ENCODE measurements around the gene NFIC.
A peak's percentile ranks its signal among the peaks of the same experiment; 100 is the strongest.

Gene NFIC

DNA sequence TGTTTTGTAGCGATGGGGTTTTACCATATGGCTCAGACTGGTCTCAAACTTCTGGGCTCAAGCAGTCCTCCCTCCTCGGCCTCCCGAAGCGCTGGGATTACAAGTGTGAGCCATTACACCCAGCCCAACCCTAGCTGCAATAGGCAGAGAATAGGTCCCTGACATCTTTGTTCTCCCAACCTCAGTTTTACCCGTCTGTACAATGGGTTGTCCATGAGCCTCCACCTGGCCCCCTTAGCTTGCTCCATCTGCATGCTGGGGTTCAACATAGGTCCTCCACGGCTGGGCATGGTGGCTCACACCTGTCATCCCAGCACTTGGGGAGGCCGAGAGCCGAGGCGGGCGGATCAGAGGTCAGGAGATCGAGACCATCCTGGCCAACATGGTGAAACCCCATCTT is 14.4 kb downstream of the NFIC start:
- H3K9ac ChIP-seq (ENCODE audit: insufficient read length): no peak overlapping the region
- H3K36me3 ChIP-seq (ENCODE audit: insufficient read depth, low read length): peaks cover 16% of the 10 kb centered on the region; the same call in 1 of the 2 replicates
- no peak for DNase-seq (ENCODE audit: low read depth, low spot score)
- TF ChIP-seq FOXP2 (optimal IDR thresholded peaks at IDR 0.05; ENCODE audit: control extremely low read depth, extremely low read length, insufficient read depth) (no peak), POLR2AphosphoS5 (IDR thresholded peaks at IDR 0.05; ENCODE audit: borderline replicate concordance, low read depth, low read length) (no peak), EZH2 (IDR thresholded peaks at IDR 0.05) (no peak)
- no peak overlapping the region for H3K4me3 ChIP-seq
- H3K9me3 ChIP-seq (ENCODE audit: low read depth, low read length): no peaks in the 10 kb centered on the region
- no peak overlapping the region for H3K27ac ChIP-seq

DNA sequence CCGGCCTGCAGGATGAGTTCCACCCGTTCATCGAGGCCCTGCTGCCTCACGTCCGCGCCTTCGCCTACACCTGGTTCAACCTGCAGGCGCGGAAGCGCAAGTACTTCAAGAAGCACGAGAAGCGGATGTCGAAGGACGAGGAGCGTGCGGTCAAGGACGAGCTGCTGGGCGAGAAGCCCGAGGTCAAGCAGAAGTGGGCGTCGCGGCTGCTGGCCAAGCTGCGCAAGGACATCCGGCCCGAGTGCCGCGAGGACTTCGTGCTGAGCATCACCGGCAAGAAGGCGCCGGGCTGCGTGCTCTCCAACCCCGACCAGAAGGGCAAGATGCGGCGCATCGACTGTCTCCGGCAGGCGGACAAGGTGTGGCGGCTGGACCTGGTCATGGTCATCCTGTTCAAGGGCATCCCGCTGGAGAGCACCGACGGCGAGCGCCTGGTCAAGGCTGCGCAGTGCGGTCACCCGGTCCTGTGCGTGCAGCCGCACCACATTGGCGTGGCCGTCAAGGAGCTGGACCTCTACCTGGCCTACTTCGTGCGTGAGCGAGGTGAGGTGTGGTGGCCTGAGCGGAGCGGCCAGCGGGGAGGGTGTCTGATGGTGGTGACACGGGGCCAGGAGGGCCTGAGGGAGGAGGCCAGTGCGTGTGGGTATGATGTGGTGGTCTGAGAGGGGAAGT is 15.5 kb downstream of the NFIC start:
- no peak overlapping the region for H3K9ac ChIP-seq (ENCODE audit: insufficient read length)
- peaks cover 20% of the 10 kb centered on the region; the same call in 1 of the 2 replicates for H3K36me3 ChIP-seq (ENCODE audit: insufficient read depth, low read length)
- no peaks in the 10 kb centered on the region for H3K9me3 ChIP-seq (ENCODE audit: low read depth, low read length)
- H3K4me3 ChIP-seq: no peak overlapping the region
- DNase-seq (ENCODE audit: low read depth, low spot score): no peak
- no peak overlapping the region for H3K27ac ChIP-seq
- no peak for TF ChIP-seq FOXP2 (optimal IDR thresholded peaks at IDR 0.05; ENCODE audit: control extremely low read depth, extremely low read length, insufficient read depth)

DNA sequence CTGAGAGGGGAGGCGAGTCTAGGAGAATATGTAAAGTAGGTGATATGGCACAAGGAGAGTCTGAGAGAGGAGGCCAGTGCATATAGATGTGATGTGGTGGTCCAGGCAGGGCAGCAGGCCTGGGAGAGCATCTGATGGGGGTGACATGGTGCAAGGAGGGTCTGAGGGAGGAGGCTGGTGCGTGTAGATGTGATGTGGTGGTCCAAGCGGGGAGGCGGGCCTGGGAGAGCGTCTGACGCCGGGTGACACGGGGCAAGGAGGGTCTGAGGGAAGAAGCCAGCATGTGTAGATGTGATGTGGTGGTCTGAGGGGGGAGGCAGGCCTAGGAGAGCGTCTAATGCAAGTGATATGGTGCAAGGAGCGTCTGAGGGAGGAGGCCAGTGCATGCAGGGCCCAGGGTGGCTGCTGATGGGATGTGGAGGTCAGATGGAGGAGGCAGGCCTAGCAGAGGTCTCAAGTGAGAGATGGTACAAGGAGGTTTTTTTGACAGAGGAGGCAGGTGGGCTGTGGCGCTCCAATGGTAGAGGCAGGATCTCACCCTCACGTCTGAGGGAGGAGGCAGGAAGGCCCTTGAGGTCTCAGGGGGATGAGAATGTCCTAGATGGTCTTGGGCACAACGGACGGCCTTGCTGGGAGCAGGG is 16.2 kb downstream of the NFIC start:
- peaks cover 21% of the 10 kb centered on the region; the same call in 1 of the 2 replicates for H3K36me3 ChIP-seq (ENCODE audit: insufficient read depth, low read length)
- no peaks in the 10 kb centered on the region for H3K9me3 ChIP-seq (ENCODE audit: low read depth, low read length)
- no peak overlapping the region for H3K9ac ChIP-seq (ENCODE audit: insufficient read length)
- DNase-seq (ENCODE audit: low read depth, low spot score): no peak
- TF ChIP-seq FOXP2 (optimal IDR thresholded peaks at IDR 0.05; ENCODE audit: control extremely low read depth, extremely low read length, insufficient read depth): no peak
- TF ChIP-seq POLR2AphosphoS5 (IDR thresholded peaks at IDR 0.05; ENCODE audit: borderline replicate concordance, low read depth, low read length): no peak
- TF ChIP-seq EZH2 (IDR thresholded peaks at IDR 0.05): no peak
- H3K4me3 ChIP-seq: no peak overlapping the region
- no peak overlapping the region for H3K27ac ChIP-seq

DNA sequence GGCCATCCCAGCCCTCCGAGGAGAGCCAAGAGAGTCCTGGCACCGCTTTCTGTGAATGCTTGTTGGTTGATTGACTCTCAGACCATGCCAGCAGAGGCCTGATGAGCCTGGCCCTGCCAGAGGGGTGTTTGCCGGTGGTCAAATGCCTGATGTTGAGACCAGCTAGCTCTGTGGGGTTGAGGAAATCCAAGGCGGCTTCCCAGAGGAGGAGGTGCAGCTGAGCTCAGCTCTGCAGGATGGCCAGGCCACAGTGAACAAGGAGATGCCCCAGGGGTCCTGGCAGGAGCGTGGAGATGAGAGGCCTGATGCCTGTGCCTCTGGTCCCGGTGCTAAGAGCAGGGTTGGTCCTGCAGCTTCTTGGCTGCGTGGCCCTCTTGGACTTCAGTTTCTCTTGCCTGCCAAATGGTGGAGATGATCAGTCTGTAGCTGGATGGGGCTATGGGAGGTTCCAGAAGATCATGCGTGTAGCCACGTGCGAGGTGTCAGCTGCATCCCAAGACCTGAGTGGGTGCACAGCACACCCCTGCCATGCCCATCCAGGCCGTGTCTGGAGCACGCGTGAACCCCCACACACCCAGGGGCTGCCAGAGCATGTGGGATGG is 16.8 kb downstream of the NFIC start:
- Histone ChIP-seq H3K9ac (ENCODE audit: insufficient read length) (no peak overlapping the region), H3K27ac (0 out of 2 replicates have a peak overlapping the region, but pooled peaks have one; percentile 25), H3K4me3 (no peak overlapping the region), H3K36me3 (ENCODE audit: insufficient read depth, low read length) (peaks cover 21% of the 10 kb centered on the region; the same call in 1 of the 2 replicates), H3K9me3 (ENCODE audit: low read depth, low read length) (no peaks in the 10 kb centered on the region)
- TF ChIP-seq FOXP2 (optimal IDR thresholded peaks at IDR 0.05; ENCODE audit: control extremely low read depth, extremely low read length, insufficient read depth) (no peak), EZH2 (IDR thresholded peaks at IDR 0.05) (no peak), POLR2AphosphoS5 (IDR thresholded peaks at IDR 0.05; ENCODE audit: borderline replicate concordance, low read depth, low read length) (no peak)
- DNase-seq (ENCODE audit: low read depth, low spot score): no peak

DNA sequence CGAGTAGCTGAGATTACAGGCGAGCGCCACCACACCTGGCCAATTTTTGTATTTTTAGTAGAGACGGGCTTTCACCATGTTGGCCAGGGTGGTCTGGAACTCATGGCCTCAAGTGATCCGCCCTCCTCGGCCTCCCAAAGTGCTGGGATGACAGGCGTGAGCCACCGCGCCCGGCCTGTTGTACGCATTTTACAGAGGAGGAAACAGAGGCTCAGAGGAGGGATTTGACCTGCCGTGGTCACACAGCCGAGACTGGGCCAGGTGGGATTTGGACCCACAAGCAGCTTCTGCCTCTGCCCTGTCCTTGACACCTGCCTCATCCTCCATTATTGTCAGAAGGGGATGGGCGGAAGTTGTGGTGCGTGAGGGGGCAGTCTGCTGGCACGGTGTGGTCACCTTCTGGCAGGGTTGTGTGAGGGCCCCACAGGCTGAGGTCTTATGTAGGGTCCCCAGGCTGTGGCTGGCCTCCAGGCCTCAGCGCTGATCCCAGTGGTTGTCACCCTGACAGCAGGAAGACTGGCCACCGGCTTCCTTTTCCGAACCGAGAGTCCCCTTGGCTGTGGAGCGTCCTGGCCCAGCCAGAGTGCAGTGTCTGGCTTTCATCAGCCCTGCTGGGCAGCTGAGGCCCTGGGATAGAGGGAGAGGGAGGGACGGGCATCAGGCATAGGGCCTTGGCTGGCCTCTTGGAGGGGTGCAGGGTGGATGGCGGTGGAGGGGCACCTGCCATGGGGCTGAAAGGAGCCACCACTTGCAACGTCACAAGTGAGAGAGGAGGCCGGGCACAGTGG is 20.3 kb downstream of the NFIC start:
- H3K9me3 ChIP-seq (ENCODE audit: low read depth, low read length): no peaks in the 10 kb centered on the region
- no peak for DNase-seq (ENCODE audit: low read depth, low spot score)
- H3K27ac ChIP-seq: no peak overlapping the region
- no peak for TF ChIP-seq POLR2AphosphoS5 (IDR thresholded peaks at IDR 0.05; ENCODE audit: borderline replicate concordance, low read depth, low read length)
- no peak for TF ChIP-seq FOXP2 (optimal IDR thresholded peaks at IDR 0.05; ENCODE audit: control extremely low read depth, extremely low read length, insufficient read depth)
- no peak for TF ChIP-seq EZH2 (IDR thresholded peaks at IDR 0.05)
- H3K4me3 ChIP-seq: no peak overlapping the region
- H3K9ac ChIP-seq (ENCODE audit: insufficient read length): no peak overlapping the region
- H3K36me3 ChIP-seq (ENCODE audit: insufficient read depth, low read length): peaks cover 38% of the 10 kb centered on the region; the same call in 1 of the 2 replicates

DNA sequence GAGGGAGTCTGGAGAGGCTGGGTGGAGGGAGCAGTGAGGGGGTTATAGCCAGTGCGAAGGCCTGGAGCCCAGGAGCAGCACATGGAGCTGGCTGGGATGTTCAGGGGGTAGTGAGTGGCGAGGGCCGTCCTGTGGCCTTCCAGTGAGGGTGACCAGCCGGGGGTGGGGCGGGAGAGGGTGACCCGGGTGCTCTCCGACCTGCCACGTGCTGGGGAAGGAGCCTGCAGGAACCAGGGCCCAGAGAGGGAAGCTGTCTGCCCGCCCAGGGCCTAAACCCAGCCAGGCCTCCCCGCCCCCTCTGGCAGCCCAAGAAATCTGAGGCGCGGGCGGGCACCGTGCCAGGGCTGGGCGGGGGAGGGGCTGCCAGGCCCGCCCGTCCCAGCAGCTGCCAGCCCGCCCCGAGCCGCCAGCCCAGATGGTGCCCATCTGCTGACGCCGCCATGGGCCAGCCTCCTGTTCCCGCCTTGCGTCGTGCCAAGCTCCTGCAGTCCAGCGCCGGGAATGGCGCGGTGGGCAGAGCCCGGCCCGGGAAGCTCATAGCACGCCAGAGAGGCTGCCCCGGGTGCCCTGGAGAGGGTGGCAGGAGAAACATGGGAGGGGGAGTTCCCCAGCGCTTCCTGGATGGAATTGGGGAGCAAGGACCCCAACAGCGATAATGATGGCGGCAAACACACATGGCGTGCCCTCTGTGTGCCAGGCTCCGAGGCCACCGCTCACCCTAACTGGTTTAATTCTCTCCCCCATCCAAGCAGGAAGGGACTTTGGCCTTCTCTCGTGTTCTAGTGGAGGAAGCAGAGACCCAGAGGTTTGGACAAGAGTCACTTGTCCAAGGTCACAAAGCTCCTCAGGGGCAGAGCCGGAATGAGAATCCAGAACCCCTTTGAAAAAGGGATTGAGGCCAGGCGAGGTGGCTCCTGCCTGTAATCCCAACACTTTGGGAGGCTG is 21.5 kb downstream of the NFIC start:
- H3K9ac ChIP-seq (ENCODE audit: insufficient read length): no peak overlapping the region
- no peak for DNase-seq (ENCODE audit: low read depth, low spot score)
- H3K4me3 ChIP-seq: no peak overlapping the region
- no peak overlapping the region; the same call in 1 of the 2 replicates for H3K27ac ChIP-seq
- H3K36me3 ChIP-seq (ENCODE audit: insufficient read depth, low read length): peaks cover 27% of the 10 kb centered on the region; the same call in 1 of the 2 replicates
- no peaks in the 10 kb centered on the region for H3K9me3 ChIP-seq (ENCODE audit: low read depth, low read length)
- TF ChIP-seq FOXP2 (optimal IDR thresholded peaks at IDR 0.05; ENCODE audit: control extremely low read depth, extremely low read length, insufficient read depth) (no peak), POLR2AphosphoS5 (IDR thresholded peaks at IDR 0.05; ENCODE audit: borderline replicate concordance, low read depth, low read length) (no peak), EZH2 (IDR thresholded peaks at IDR 0.05) (no peak)

DNA sequence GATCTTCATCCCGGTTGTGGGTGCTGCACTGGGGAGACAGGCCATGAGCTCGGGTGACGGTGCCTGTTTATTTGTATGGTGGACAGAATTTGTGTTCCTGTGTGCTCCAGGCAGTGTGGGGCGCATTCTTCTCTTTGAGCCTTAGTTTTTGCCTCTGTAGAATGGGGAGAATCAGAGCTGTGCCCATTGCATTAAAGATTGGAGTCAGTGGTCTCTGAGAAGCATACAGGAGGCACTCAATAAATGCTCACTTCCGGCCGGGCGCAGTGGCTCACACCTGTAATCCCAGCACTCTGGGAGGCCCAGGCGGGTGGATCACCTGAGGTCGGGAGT is 23.0 kb downstream of the NFIC start:
- Histone ChIP-seq H3K9ac (ENCODE audit: insufficient read length) (no peak overlapping the region), H3K4me3 (no peak overlapping the region), H3K27ac (no peak overlapping the region), H3K9me3 (ENCODE audit: low read depth, low read length) (no peaks in the 10 kb centered on the region), H3K36me3 (ENCODE audit: insufficient read depth, low read length) (peaks cover 27% of the 10 kb centered on the region; the same call in 1 of the 2 replicates)
- TF ChIP-seq EZH2 (IDR thresholded peaks at IDR 0.05) (no peak), POLR2AphosphoS5 (IDR thresholded peaks at IDR 0.05; ENCODE audit: borderline replicate concordance, low read depth, low read length) (no peak), FOXP2 (optimal IDR thresholded peaks at IDR 0.05; ENCODE audit: control extremely low read depth, extremely low read length, insufficient read depth) (no peak)
- no peak for DNase-seq (ENCODE audit: low read depth, low spot score)

Measured in SK-N-MC (cell line).